ENCODE results near the gene LDB3.

The LDB3 gene

GRCh38 chr10:86763404-86763803 lies 95.1 kb downstream of the LDB3 start:
- DNase-seq (ENCODE audit: low spot score): no peak

- no peak for DNase-seq (ENCODE audit: low spot score)
Observed at GRCh38 chr10:86765548-86765947, 97.2 kb downstream of the LDB3 start.

GRCh38 chr10:86768412-86769062 lies 100.2 kb downstream of the LDB3 start:
- DNase-seq (ENCODE audit: low spot score): no peak

GRCh38 chr10:86769991-86770390 lies 101.7 kb downstream of the LDB3 start:
- no peak for DNase-seq (ENCODE audit: low spot score)

- no peak for DNase-seq (ENCODE audit: low spot score)
Observed at GRCh38 chr10:86770412-86770960, 102.2 kb downstream of the LDB3 start.

- DNase-seq (ENCODE audit: low spot score): no peak
Observed at GRCh38 chr10:86773498-86773897, 105.2 kb downstream of the LDB3 start.

GRCh38 chr10:86775056-86775869 lies 107.0 kb downstream of the LDB3 start:
- peak; percentile 6 for DNase-seq (ENCODE audit: low spot score)

- DNase-seq (ENCODE audit: low spot score): no peak
Observed at GRCh38 chr10:86775870-86776180, 107.5 kb downstream of the LDB3 start.

- DNase-seq (ENCODE audit: low spot score): no peak
Observed at GRCh38 chr10:86779220-86780017, 111.1 kb downstream of the LDB3 start.

- no peak for DNase-seq (ENCODE audit: low spot score)
Observed at GRCh38 chr10:86782701-86783418, 114.5 kb downstream of the LDB3 start.

- DNase-seq (ENCODE audit: low spot score): no peak
Observed at GRCh38 chr10:86785037-86785436, 116.7 kb downstream of the LDB3 start.
